ENCODE measurements around the gene OSBP2. TPM values are rescaled to one million over a fixed set of nuclear protein-coding genes. Genes with fewer than 3 reads are reported as not detected.

The OSBP2 gene
- total RNA-seq, 1 experiment from 2014 or later: 6.2 TPM

DNA sequence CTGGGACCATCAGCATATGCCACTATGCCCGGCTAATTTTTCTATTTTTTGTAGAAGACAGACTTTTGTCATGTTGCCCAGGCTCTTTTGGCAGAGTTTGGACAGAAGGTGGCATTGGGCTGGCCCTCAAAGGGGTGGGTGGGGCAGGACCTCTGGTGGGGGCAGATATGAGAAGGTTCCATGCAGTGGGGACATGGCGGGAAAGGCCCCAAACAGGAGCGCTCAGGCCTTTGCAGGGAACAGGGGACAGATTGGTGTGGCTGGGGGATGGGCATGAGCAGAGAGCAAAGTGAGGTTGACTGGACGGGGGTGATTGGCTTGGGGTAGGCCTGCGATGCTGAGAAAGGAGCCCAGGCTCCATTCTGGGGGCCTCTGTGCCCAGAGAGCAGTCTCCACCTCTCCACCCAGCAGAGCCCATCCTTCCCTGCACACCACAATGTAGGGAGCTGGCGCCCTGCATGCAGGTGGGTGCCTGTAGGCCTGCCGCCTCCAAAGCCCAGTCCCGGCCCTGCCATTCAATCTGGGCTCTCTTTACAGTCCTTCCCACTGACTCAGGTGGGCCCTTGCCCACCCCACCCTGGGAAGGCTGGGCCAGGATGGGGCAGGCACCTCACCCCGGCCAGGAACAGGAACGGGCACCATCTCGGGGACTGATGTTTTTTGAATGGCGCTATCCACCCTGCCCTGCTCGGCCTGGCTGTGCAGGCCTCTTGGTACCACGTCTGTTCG lies 175.2 kb downstream of the OSBP2 start:
- no peaks in the 10 kb centered on the region for H3K4me1 Mint-ChIP-seq (ENCODE audit: low read depth, unreplicated experiment)
- H3K27me3 ChIP-seq (replicated peaks; ENCODE audit: control insufficient read depth, insufficient read depth, low read length): no peaks in the 10 kb centered on the region
- H3K27me3 Mint-ChIP-seq (ENCODE audit: insufficient read depth, unreplicated experiment): no peaks in the 10 kb centered on the region
- no peak overlapping the region for H3K4me3 ChIP-seq (ENCODE audit: low read depth, low read length)
- POLR2A ChIA-PET: no interaction called here
- H3K4me3 Mint-ChIP-seq (ENCODE audit: unreplicated experiment): no peak overlapping the region
- no peaks in the 10 kb centered on the region for H3K4me1 ChIP-seq
- TF ChIP-seq, protein P1, sequence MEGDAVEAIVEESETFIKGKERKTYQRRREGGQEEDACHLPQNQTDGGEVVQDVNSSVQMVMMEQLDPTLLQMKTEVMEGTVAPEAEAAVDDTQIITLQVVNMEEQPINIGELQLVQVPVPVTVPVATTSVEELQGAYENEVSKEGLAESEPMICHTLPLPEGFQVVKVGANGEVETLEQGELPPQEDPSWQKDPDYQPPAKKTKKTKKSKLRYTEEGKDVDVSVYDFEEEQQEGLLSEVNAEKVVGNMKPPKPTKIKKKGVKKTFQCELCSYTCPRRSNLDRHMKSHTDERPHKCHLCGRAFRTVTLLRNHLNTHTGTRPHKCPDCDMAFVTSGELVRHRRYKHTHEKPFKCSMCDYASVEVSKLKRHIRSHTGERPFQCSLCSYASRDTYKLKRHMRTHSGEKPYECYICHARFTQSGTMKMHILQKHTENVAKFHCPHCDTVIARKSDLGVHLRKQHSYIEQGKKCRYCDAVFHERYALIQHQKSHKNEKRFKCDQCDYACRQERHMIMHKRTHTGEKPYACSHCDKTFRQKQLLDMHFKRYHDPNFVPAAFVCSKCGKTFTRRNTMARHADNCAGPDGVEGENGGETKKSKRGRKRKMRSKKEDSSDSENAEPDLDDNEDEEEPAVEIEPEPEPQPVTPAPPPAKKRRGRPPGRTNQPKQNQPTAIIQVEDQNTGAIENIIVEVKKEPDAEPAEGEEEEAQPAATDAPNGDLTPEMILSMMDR (IDR thresholded peaks at IDR 0.05; ENCODE audit: insufficient read depth in 1 of 2, low read depth in 1 of 2, low read length in 1 of 2, severe bottlenecking in 1 of 2, unreplicated experiment in 1 of 2): no peak
- CTCF ChIA-PET: no interaction called here
- BruUV-seq (replicated peaks): no TSS peak
- no peaks in the 10 kb centered on the region for H3K36me3 ChIP-seq (ENCODE audit: control insufficient read depth, insufficient read depth, low read length)
- H3K36me3 Mint-ChIP-seq (ENCODE audit: insufficient read depth, unreplicated experiment): no peaks in the 10 kb centered on the region
- H3K27ac Mint-ChIP-seq (ENCODE audit: unreplicated experiment): no peak overlapping the region
- H3K9me3 ChIP-seq: no peaks in the 10 kb centered on the region
- intact Hi-C loops (cut with micrococcal nuclease; ENCODE audit: unreplicated experiment): no loop called here
- peak in 1 of 2 experiments; percentile 7 for DNase-seq
- no peaks in the 10 kb centered on the region for H3K9me3 Mint-ChIP-seq (ENCODE audit: unreplicated experiment)

DNA sequence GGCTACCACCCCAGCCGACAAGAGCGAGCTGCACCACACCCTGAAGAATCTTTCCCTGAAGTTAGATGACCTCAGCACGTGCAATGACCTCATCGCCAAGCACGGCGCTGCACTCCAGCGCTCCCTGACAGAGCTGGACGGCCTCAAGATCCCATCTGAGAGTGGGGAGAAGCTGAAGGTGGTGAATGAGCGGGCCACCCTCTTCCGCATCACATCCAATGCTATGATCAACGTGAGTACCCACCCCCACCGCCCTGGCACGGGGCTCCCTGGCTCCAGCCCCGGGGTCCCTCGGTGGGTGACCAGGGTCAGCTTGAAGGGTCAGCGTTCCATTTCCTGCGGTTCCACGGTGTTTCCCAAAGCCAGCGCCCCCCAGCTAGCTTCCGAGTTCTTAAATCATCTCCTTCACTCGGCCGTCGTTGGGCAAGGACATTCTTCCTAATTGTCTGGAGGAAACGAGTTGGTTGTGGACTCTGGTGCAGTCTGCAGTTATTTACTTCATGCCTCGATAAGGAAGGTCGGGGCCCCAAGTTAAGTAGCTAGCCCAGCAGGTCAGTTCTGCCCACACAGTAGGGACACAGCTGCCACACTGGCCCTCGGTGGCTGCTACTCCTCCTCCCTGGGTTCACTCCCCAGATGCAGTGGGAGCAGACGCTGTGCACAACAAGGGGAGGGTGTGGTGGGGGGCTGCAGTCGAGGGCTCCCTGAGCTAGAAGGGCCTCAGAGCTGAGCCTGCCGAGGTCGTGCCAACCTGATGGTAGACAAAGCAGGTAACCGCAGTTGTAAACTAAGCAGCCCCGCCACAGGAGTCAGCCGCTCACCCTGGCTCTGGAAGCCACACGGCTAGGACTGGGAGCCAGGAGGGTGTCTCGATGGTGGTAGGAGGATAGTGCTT lies 176.0 kb downstream of the OSBP2 start:
- peak in 1 of 2 experiments; percentile 17 for DNase-seq
- H3K4me3 Mint-ChIP-seq (ENCODE audit: unreplicated experiment): no peak overlapping the region
- H3K27me3 Mint-ChIP-seq (ENCODE audit: insufficient read depth, unreplicated experiment): no peaks in the 10 kb centered on the region
- no peaks in the 10 kb centered on the region for H3K9me3 Mint-ChIP-seq (ENCODE audit: unreplicated experiment)
- Histone ChIP-seq H3K27me3 (replicated peaks; ENCODE audit: control insufficient read depth, insufficient read depth, low read length) (no peaks in the 10 kb centered on the region), H3K4me3 (ENCODE audit: low read depth, low read length) (no peak overlapping the region), H3K4me1 (no peaks in the 10 kb centered on the region), H3K36me3 (ENCODE audit: control insufficient read depth, insufficient read depth, low read length) (no peaks in the 10 kb centered on the region), H3K9me3 (no peaks in the 10 kb centered on the region)
- no peaks in the 10 kb centered on the region for H3K4me1 Mint-ChIP-seq (ENCODE audit: low read depth, unreplicated experiment)
- TF ChIP-seq, protein P1 (IDR thresholded peaks at IDR 0.05; ENCODE audit: insufficient read depth in 1 of 2, low read depth in 1 of 2, low read length in 1 of 2, severe bottlenecking in 1 of 2, unreplicated experiment in 1 of 2): no peak
- no TSS peak for BruUV-seq (replicated peaks)
- H3K27ac Mint-ChIP-seq (ENCODE audit: unreplicated experiment): no peak overlapping the region
- H3K36me3 Mint-ChIP-seq (ENCODE audit: insufficient read depth, unreplicated experiment): no peaks in the 10 kb centered on the region
- ChIA-PET POLR2A (no interaction called here), CTCF (no interaction called here)
- intact Hi-C loops (cut with micrococcal nuclease; ENCODE audit: unreplicated experiment): no loop called here

DNA sequence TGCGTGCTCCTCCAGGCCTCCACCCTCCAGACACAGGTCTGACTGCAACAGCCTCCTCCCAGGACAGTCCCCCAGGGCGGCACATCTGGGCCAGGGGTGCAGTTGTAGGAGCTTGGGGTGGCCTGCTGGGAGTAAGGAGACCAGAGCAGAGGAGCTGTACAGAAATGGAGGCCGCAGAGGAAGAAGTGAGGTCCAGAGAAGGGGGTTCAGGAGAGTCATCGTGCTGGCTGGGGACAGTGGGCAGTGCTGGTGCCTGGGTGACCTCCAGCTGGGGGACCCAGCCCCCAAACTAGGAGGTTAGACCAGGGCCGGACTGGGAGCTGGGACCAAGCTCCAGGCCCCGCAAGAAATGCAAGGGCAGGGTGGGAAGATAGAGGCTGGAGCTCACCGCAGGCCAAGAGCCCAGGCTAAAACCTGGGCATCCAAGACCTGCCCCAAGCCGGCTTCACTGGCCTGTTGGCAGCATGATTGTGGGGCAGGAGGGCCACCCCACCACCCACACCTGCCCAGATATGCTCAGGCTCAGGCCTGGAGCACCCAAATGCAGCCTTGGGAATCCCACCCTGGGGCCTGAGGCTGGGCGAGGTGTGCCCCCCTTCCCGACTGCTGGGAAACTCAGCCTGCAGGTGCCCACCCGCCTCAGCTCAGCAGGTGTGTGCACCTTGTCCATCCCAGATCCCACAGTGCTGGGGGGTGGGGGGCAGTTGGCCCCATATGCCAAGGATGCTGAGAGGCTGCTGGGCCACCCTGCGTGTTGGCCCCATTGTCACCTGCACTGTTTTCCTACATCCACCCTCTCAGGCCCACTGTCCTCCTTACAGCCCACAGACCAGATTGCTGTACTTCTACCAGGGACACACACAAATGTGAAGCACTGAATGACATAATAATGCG lies 177.0 kb downstream of the OSBP2 start:
- no peak overlapping the region for H3K27ac Mint-ChIP-seq (ENCODE audit: unreplicated experiment)
- DNase-seq: peak in 1 of 2 experiments; percentile 25
- intact Hi-C loops (cut with micrococcal nuclease; ENCODE audit: unreplicated experiment): no loop called here

More for the DNA sequence above, 177.0 kb downstream of the OSBP2 start:
- ChIA-PET CTCF (no interaction called here), POLR2A (no interaction called here)
- Mint-ChIP-seq H3K36me3 (ENCODE audit: insufficient read depth, unreplicated experiment) (no peaks in the 10 kb centered on the region), H3K4me1 (ENCODE audit: low read depth, unreplicated experiment) (no peaks in the 10 kb centered on the region), H3K27me3 (ENCODE audit: insufficient read depth, unreplicated experiment) (no peaks in the 10 kb centered on the region), H3K4me3 (ENCODE audit: unreplicated experiment) (no peak overlapping the region), H3K9me3 (ENCODE audit: unreplicated experiment) (no peaks in the 10 kb centered on the region)
- Histone ChIP-seq H3K27me3 (replicated peaks; ENCODE audit: control insufficient read depth, insufficient read depth, low read length) (no peaks in the 10 kb centered on the region), H3K4me3 (ENCODE audit: low read depth, low read length) (no peak overlapping the region), H3K4me1 (no peaks in the 10 kb centered on the region), H3K36me3 (ENCODE audit: control insufficient read depth, insufficient read depth, low read length) (no peaks in the 10 kb centered on the region), H3K9me3 (no peaks in the 10 kb centered on the region)
- TF ChIP-seq, protein P1 (IDR thresholded peaks at IDR 0.05; ENCODE audit: insufficient read depth in 1 of 2, low read depth in 1 of 2, low read length in 1 of 2, severe bottlenecking in 1 of 2, unreplicated experiment in 1 of 2): no peak
- BruUV-seq (replicated peaks): no TSS peak
